Neural cell (in vitro differentiated cells): ENCODE measurements around the gene SH3GL1. TPM values are rescaled to one million over a fixed set of nuclear protein-coding genes. Genes with fewer than 3 reads are reported as not detected.

Experiments used
- H2AFZ ChIP-seq: fragments of 200-600, 300-800 bp; sonication (generic), shearing (Covaris generic); 2 replicates; pipeline ENCODE4 v1.6.0; 2014; ENCODE audit warnings: low read depth, mild to moderate bottlenecking, antibody characterized with exemption, low read length, moderate library complexity
- H3F3A ChIP-seq: fragments of 200-600 bp; shearing (Covaris generic); 2 replicates; pipeline ENCODE4 v1.6.1; 2016; ENCODE audit warnings: mild to moderate bottlenecking, moderate library complexity, mixed read lengths, antibody characterized with exemption, low read length; ENCODE audit not compliant: insufficient read depth, poor library complexity, severe bottlenecking
- H3K27ac ChIP-seq: fragments of 200-600, 300-800 bp; sonication (generic), shearing (Covaris generic); 2 replicates; pipeline ENCODE4 v1.5.1; 2014; ENCODE audit warnings: mild to moderate bottlenecking, low read length, moderate library complexity
- H3K27me3 ChIP-seq: fragments of 300-800, 200-600 bp; sonication (generic), shearing (Covaris generic); 2 replicates; pipeline ENCODE4 v1.6.0; 2014; ENCODE audit warnings: mild to moderate bottlenecking, low read depth, low read length, moderate library complexity; ENCODE audit not compliant: insufficient read depth
- H3K36me3 ChIP-seq: fragments of 300-800, 200-600 bp; sonication (generic), shearing (Covaris generic); 2 replicates; pipeline ENCODE4 v1.5.1; 2014; ENCODE audit warnings: mild to moderate bottlenecking, antibody characterized with exemption, low read length, moderate library complexity; ENCODE audit not compliant: insufficient read depth
- H3K4me2 ChIP-seq: fragments of 300-800, 200-600 bp; sonication (generic), shearing (Covaris generic); 2 replicates; pipeline ENCODE4 v1.6.0; 2014; ENCODE audit warnings: mild to moderate bottlenecking, low read length
- H3K4me3 ChIP-seq: fragments of 300-800, 200-600 bp; sonication (generic), shearing (Covaris generic); 2 replicates; pipeline ENCODE4 v1.5.1; 2014; ENCODE audit warnings: mild to moderate bottlenecking, low read length, moderate library complexity
- H3K79me2 ChIP-seq: fragments of 200-600 bp; shearing (Covaris generic); replicated peaks from 2 replicates; pipeline ENCODE4 v1.6.0; 2014; ENCODE audit warnings: mild to moderate bottlenecking, low read length, moderate library complexity; ENCODE audit not compliant: insufficient read depth
- H3K9ac ChIP-seq: fragments of 300-800, 200-600 bp; sonication (generic), shearing (Covaris generic); 2 replicates; pipeline ENCODE4 v1.6.1; 2016; ENCODE audit warnings: mild to moderate bottlenecking, low read length, mixed read lengths
- H3K9me2 ChIP-seq: fragments of 200-600 bp; shearing (Covaris generic); 2 replicates; pipeline ENCODE4 v1.6.1; 2016; ENCODE audit warnings: mild to moderate bottlenecking, low read length, mixed read lengths; ENCODE audit not compliant: insufficient read depth
- H3K9me3 ChIP-seq: fragments of 200-600, 300-800 bp; sonication (generic), shearing (Covaris generic); 2 replicates; pipeline ENCODE4 v1.6.1; 2016; ENCODE audit warnings: mild to moderate bottlenecking, mixed run types, low read length, moderate library complexity, mixed read lengths
- H4K20me1 ChIP-seq: fragments of 200-600 bp; shearing (Covaris generic); 2 replicates; pipeline ENCODE4 v1.6.1; 2016; ENCODE audit warnings: mild to moderate bottlenecking, mixed run types; ENCODE audit not compliant: insufficient read depth
- CTCF ChIP-seq: fragments of 450-650 bp; IDR thresholded peaks from 2 replicates; pipeline ENCODE4 v1.5.1; 2014; ENCODE audit warnings: antibody characterized with exemption, mild to moderate bottlenecking, moderate library complexity; ENCODE audit not compliant: poor library complexity, severe bottlenecking
- EP300 ChIP-seq: fragments of 450-650 bp; conservative IDR thresholded peaks from 2 replicates; pipeline ENCODE4 v1.6.1; 2014; ENCODE audit warnings: antibody characterized with exemption, mild to moderate bottlenecking, moderate library complexity; ENCODE audit not compliant: poor library complexity, severe bottlenecking
- EZH2 ChIP-seq: fragments of 200-600, 300-800 bp; shearing (Covaris generic), sonication (generic); IDR thresholded peaks from 2 replicates; pipeline ENCODE4 v1.6.1; 2014; ENCODE audit warnings: antibody characterized with exemption, low read length, borderline replicate concordance, mild to moderate bottlenecking; ENCODE audit not compliant: insufficient read depth, poor library complexity, severe bottlenecking
- MXI1 ChIP-seq: fragments of 450-650 bp; conservative IDR thresholded peaks from 2 replicates; pipeline ENCODE4 v1.6.1; 2014; ENCODE audit warnings: antibody characterized with exemption, mild to moderate bottlenecking; ENCODE audit not compliant: poor library complexity, severe bottlenecking
- POLR2AphosphoS5 ChIP-seq: IDR thresholded peaks from 2 replicates; pipeline ENCODE4 v1.6.1; 2012
- RAD21 ChIP-seq: fragments of 450-650 bp; conservative IDR thresholded peaks from 2 replicates; pipeline ENCODE4 v1.6.1; 2014; ENCODE audit warnings: antibody characterized with exemption, mild to moderate bottlenecking, moderate library complexity
- REST ChIP-seq: IDR thresholded peaks from 2 replicates; pipeline ENCODE4 v1.6.1; 2012; ENCODE audit warnings: borderline replicate concordance
- SMC3 ChIP-seq: fragments of 450-650 bp; conservative IDR thresholded peaks from 2 replicates; pipeline ENCODE4 v1.6.1; 2014; ENCODE audit warnings: antibody characterized with exemption, mild to moderate bottlenecking, moderate library complexity; ENCODE audit not compliant: poor library complexity
- TAF1 ChIP-seq: IDR thresholded peaks from 2 replicates; pipeline ENCODE4 v1.6.1; 2012; ENCODE audit warnings: low read depth
- polyA plus RNA-seq: library from polyadenylated mRNA; depleted of rRNA; stranded (reverse); fragments of >200 nt; gene quantifications from 2 replicates; pipeline ENCODE4 v1.2.3, GENCODE V29; 2014

Gene SH3GL1
- polyA plus RNA-seq, 1 donor from 2014 or later = 25.2 TPM

- Histone ChIP-seq H3K27ac (no peak overlapping the region), H2AFZ (no peak overlapping the region), H3K79me2 (no peaks in the 10 kb centered on the region), H3K27me3 (no peaks in the 10 kb centered on the region), H3K9ac (no peak overlapping the region), H3K36me3 (no peaks in the 10 kb centered on the region), H3K4me2 (no peak overlapping the region), H4K20me1 (no peaks in the 10 kb centered on the region), H3K9me2 (no peaks in the 10 kb centered on the region), H3F3A (no peaks in the 10 kb centered on the region), H3K4me3 (no peak overlapping the region), H3K9me3 (no peaks in the 10 kb centered on the region)
- TF ChIP-seq EZH2 = no peak
- TF ChIP-seq CTCF = no peak
- TF ChIP-seq SMC3 = no peak
- no peak for TF ChIP-seq MXI1
- no peak for TF ChIP-seq RAD21
- TF ChIP-seq REST = no peak
- TF ChIP-seq TAF1 = no peak
- no peak for TF ChIP-seq EP300
- no peak for TF ChIP-seq POLR2AphosphoS5
These were observed 42.4 kb downstream of the SH3GL1 start for GRCh38 chr19:4357921-4358326.

- Histone ChIP-seq H3K4me2 (no peak overlapping the region), H2AFZ (no peak overlapping the region), H3K27me3 (no peaks in the 10 kb centered on the region), H3K9me2 (no peaks in the 10 kb centered on the region), H3K36me3 (no peaks in the 10 kb centered on the region), H3K9me3 (no peaks in the 10 kb centered on the region), H3K27ac (no peak overlapping the region), H3K9ac (no peak overlapping the region), H3K4me3 (no peak overlapping the region), H3F3A (no peaks in the 10 kb centered on the region), H3K79me2 (no peaks in the 10 kb centered on the region), H4K20me1 (no peaks in the 10 kb centered on the region)
- TF ChIP-seq CTCF = no peak
- TF ChIP-seq EP300 = no peak
- TF ChIP-seq TAF1 = no peak
- TF ChIP-seq EZH2 = no peak
- no peak for TF ChIP-seq SMC3
- no peak for TF ChIP-seq MXI1
- TF ChIP-seq POLR2AphosphoS5 = no peak
- TF ChIP-seq REST = no peak
- no peak for TF ChIP-seq RAD21
These were observed 43.1 kb downstream of the SH3GL1 start for GRCh38 chr19:4357095-4357797.
